Ammon's horn (tissue), 1 donor: Measurements from ENCODE around the gene ABLIM2.

Experiments
- DNase-seq: peaks from one replicate; pipeline ENCODE4 v3.0.0-alpha.2; 2016; ENCODE audit warnings: low spot score

The ABLIM2 gene

GRCh38 chr4:8004066-8004465 lies 154.5 kb downstream of the ABLIM2 start:
- DNase-seq, result no peak

- DNase-seq, result no peak
Measured at GRCh38 chr4:8002525-8003309, 155.9 kb downstream of the ABLIM2 start.

- no peak for DNase-seq
Measured at GRCh38 chr4:8001564-8002355, 156.9 kb downstream of the ABLIM2 start.

- no peak for DNase-seq
Measured at GRCh38 chr4:8000721-8001491, 157.7 kb downstream of the ABLIM2 start.

GRCh38 chr4:8000247-8000646 lies 158.4 kb downstream of the ABLIM2 start:
- no peak for DNase-seq

- no peak for DNase-seq
Measured at GRCh38 chr4:7999695-8000094, 158.9 kb downstream of the ABLIM2 start.

- no peak for DNase-seq
Measured at GRCh38 chr4:7999279-7999678, 159.3 kb downstream of the ABLIM2 start.

GRCh38 chr4:7998447-7998846 lies 160.2 kb downstream of the ABLIM2 start:
- DNase-seq, result no peak

GRCh38 chr4:7995866-7996265 lies 162.7 kb downstream of the ABLIM2 start:
- DNase-seq, result no peak

GRCh38 chr4:7995135-7995534 lies 163.5 kb downstream of the ABLIM2 start:
- no peak for DNase-seq

GRCh38 chr4:7993671-7994070 lies 164.9 kb downstream of the ABLIM2 start:
- DNase-seq, result no peak

- no peak for DNase-seq
Measured at GRCh38 chr4:7992846-7993245, 165.8 kb downstream of the ABLIM2 start.

GRCh38 chr4:7990807-7991459 lies 167.7 kb downstream of the ABLIM2 start:
- DNase-seq, result no peak

GRCh38 chr4:7989654-7990053 lies 169.0 kb downstream of the ABLIM2 start:
- DNase-seq, result no peak

GRCh38 chr4:7988437-7988836 lies 170.2 kb downstream of the ABLIM2 start:
- no peak for DNase-seq

- peak; percentile 77 for DNase-seq
Measured at GRCh38 chr4:7987148-7987989, 171.2 kb downstream of the ABLIM2 start.

- DNase-seq, result no peak
Measured at GRCh38 chr4:7985891-7986441, 172.6 kb downstream of the ABLIM2 start.

GRCh38 chr4:7985072-7985471 lies 173.5 kb downstream of the ABLIM2 start:
- no peak for DNase-seq

GRCh38 chr4:7984286-7984925 lies 174.2 kb downstream of the ABLIM2 start:
- DNase-seq, result no peak

- DNase-seq, result no peak
Measured at GRCh38 chr4:7983296-7983695, 175.3 kb downstream of the ABLIM2 start.
